H1 (cell line): ENCODE data around the gene GRAMD4. TPM values are rescaled to one million over a fixed set of nuclear protein-coding genes. Genes with fewer than 3 reads are reported as not detected.

Source experiments
- CTCF ChIA-PET: fragments of 300-600 bp; sonication (Branson Sonifier 250); formaldehyde crosslinking; loops from one replicate; lab custom pipeline; 2021; ENCODE audit not compliant: partially characterized antibody; lab: Charles Lee
- POLR2A ChIA-PET: fragments of 300-600 bp; sonication (Branson Sonifier 250); formaldehyde crosslinking; loops from one replicate; lab custom pipeline; 2021; ENCODE audit warnings: inconsistent platforms; ENCODE audit not compliant: partially characterized antibody; lab: Charles Lee
- DNase-seq, 2 experiments: peaks; one replicate each; pipeline versions ENCODE4 v3.0.0 to v3.0.0-alpha.2; 2010 to 2022; ENCODE audit warnings: low spot score in 2 of 2, low read depth in 1 of 2, mixed read lengths in 1 of 2
- FAIRE-seq: peaks from 2 replicates; lab custom pipeline; 2011; peaks lifted over from hg19 to GRCh38; lab: Jason Lieb, UNC
- H2AFZ ChIP-seq: 2 replicates; pipeline ENCODE4 v1.8.1; 2012; ENCODE audit warnings: low read length, inconsistent platforms
- H2AK5ac ChIP-seq: 2 replicates; pipeline ENCODE4 v1.6.1; 2013; ENCODE audit warnings: low read depth, low read length
- H2BK120ac ChIP-seq: replicated peaks from 2 replicates; pipeline ENCODE3; 2013; ENCODE audit warnings: low read depth, low read length, inconsistent platforms
- H2BK12ac ChIP-seq: 2 replicates; pipeline ENCODE4 v1.6.1; 2013; ENCODE audit warnings: low read depth, low read length
- H2BK15ac ChIP-seq: 2 replicates; pipeline ENCODE4 v1.6.1; 2013; ENCODE audit warnings: low read length
- H2BK20ac ChIP-seq: 2 replicates; pipeline ENCODE4 v1.6.1; 2013; ENCODE audit warnings: low read length
- H2BK5ac ChIP-seq: 2 replicates; pipeline ENCODE4 v1.6.1; 2013; ENCODE audit warnings: low read depth, low read length
- H3K14ac ChIP-seq: 2 replicates; pipeline ENCODE4 v1.6.1; 2013; ENCODE audit warnings: inconsistent platforms; ENCODE audit not compliant: insufficient read length
- H3K18ac ChIP-seq: 2 replicates; pipeline ENCODE4 v1.6.1; 2013; ENCODE audit warnings: low read length; ENCODE audit errors: extremely low read depth
- H3K23ac ChIP-seq: 2 replicates; pipeline ENCODE4 v1.6.1; 2013; ENCODE audit warnings: inconsistent platforms; ENCODE audit not compliant: insufficient read length
- H3K23me2 ChIP-seq: 2 replicates; pipeline ENCODE4 v1.6.1; 2013; ENCODE audit warnings: low read depth, low read length
- H3K27ac ChIP-seq: 2 replicates; pipeline ENCODE4 v1.6.1; 2011; ENCODE audit warnings: low read depth, low read length, inconsistent platforms
- H3K27me3 ChIP-seq, 4 experiments: replicated peaks in 1 of 4; 1 replicate in 1 of 4; 2 replicates in 3 of 4; pipeline versions ENCODE4 v1.6.1 to v1.8.1; 2011 to 2013; ENCODE audit warnings: low read length in 3 of 4, mild to moderate bottlenecking in 3 of 4, inconsistent platforms in 2 of 4, mixed read lengths in 2 of 4, moderate library complexity in 1 of 4; ENCODE audit not compliant: control insufficient read depth in 3 of 4, insufficient read depth in 3 of 4; ENCODE audit errors: extremely low read depth in 1 of 4
- H3K36me3 ChIP-seq, 4 experiments: 2 replicates each; pipeline versions ENCODE4 v1.6.1 to v1.8.1; 2011 to 2013; ENCODE audit warnings: mild to moderate bottlenecking in 4 of 4, low read length in 3 of 4, moderate library complexity in 2 of 4, control low read depth in 1 of 4, inconsistent platforms in 1 of 4; ENCODE audit not compliant: insufficient read depth in 4 of 4, control insufficient read depth in 2 of 4
- H3K4ac ChIP-seq: replicated peaks from 2 replicates; pipeline ENCODE3; 2013; ENCODE audit warnings: low read length, low read depth, mixed read lengths, inconsistent platforms; ENCODE audit not compliant: insufficient read length
- H3K4me1 ChIP-seq, 4 experiments: replicated peaks in 1 of 4; 1 replicate in 1 of 4; 2 replicates in 3 of 4; pipeline versions ENCODE4 v1.6.1 to v1.8.1; 2011 to 2013; ENCODE audit warnings: low read length in 3 of 4, inconsistent platforms in 2 of 4, mixed read lengths in 1 of 4; ENCODE audit not compliant: insufficient read depth in 4 of 4, control insufficient read depth in 3 of 4
- H3K4me2 ChIP-seq, 2 experiments: 2 replicates each; pipeline versions ENCODE4 v1.6.1 to v1.8.1; 2011 to 2013; ENCODE audit warnings: low read depth in 2 of 2, low read length in 2 of 2, control low read depth in 1 of 2, inconsistent platforms in 1 of 2, mild to moderate bottlenecking in 1 of 2; ENCODE audit not compliant: insufficient read depth in 1 of 2
- H3K4me3 ChIP-seq, 4 experiments: fragments of 200-600, 300-600 bp in 1 of 4; sonication (generic), shearing (Covaris generic), sonication (Bioruptor Twin) in 1 of 4; 2 replicates each; pipeline versions ENCODE4 v1.5.1 to v1.8.1; 2011 to 2016; ENCODE audit warnings: low read length in 4 of 4, low read depth in 3 of 4, control low read depth in 2 of 4, inconsistent platforms in 2 of 4, mild to moderate bottlenecking in 2 of 4, mixed read lengths in 1 of 4, moderate library complexity in 1 of 4; ENCODE audit not compliant: insufficient read depth in 2 of 4; ENCODE audit errors: extremely low read depth in 1 of 4
- H3K56ac ChIP-seq: replicated peaks from 2 replicates; pipeline ENCODE3; 2013; ENCODE audit warnings: low read depth, mild to moderate bottlenecking, mixed read lengths, low read length, inconsistent platforms; ENCODE audit not compliant: insufficient read length
- H3K79me1 ChIP-seq: 2 replicates; pipeline ENCODE4 v1.6.1; 2013; ENCODE audit warnings: low read depth, low read length, control low read depth
- H3K79me2 ChIP-seq, 2 experiments: 2 replicates each; pipeline versions ENCODE4 v1.6.1 to v1.8.1; 2012 to 2013; ENCODE audit warnings: low read length in 2 of 2, mild to moderate bottlenecking in 2 of 2, inconsistent platforms in 1 of 2; ENCODE audit not compliant: insufficient read depth in 2 of 2, control insufficient read depth in 1 of 2
- H3K9ac ChIP-seq, 4 experiments: replicated peaks in 1 of 4; 1 replicate in 1 of 4; 2 replicates in 3 of 4; pipeline versions ENCODE4 v1.6.1 to v1.8.1; 2011 to 2013; ENCODE audit warnings: low read depth in 3 of 4, low read length in 3 of 4, control low read depth in 2 of 4, mild to moderate bottlenecking in 2 of 4, moderate library complexity in 2 of 4, inconsistent platforms in 1 of 4; ENCODE audit errors: extremely low read depth in 1 of 4
- H3K9me3 ChIP-seq, 2 experiments: 2 replicates each; pipeline versions ENCODE4 v1.6.1 to v1.8.1; 2012 to 2013; ENCODE audit warnings: mild to moderate bottlenecking in 2 of 2, moderate library complexity in 2 of 2, control low read depth in 1 of 2, inconsistent platforms in 1 of 2, low read depth in 1 of 2, low read length in 1 of 2, mixed read lengths in 1 of 2; ENCODE audit not compliant: insufficient read depth in 2 of 2
- H4K20me1 ChIP-seq, 2 experiments: replicated peaks in 1 of 2; 2 replicates each; pipeline versions ENCODE3 to v1.8.1; 2011 to 2013; ENCODE audit warnings: inconsistent platforms in 2 of 2, low read length in 2 of 2, mild to moderate bottlenecking in 1 of 2; ENCODE audit not compliant: insufficient read depth in 2 of 2, control insufficient read depth in 1 of 2
- H4K5ac ChIP-seq: 2 replicates; pipeline ENCODE4 v1.6.1; 2013; ENCODE audit warnings: low read length, low read depth, mixed read lengths, inconsistent platforms; ENCODE audit not compliant: insufficient read length
- H4K8ac ChIP-seq: 2 replicates; pipeline ENCODE4 v1.8.0; 2013; ENCODE audit warnings: mild to moderate bottlenecking, moderate library complexity, low read length, inconsistent platforms; ENCODE audit not compliant: insufficient read depth; ENCODE audit errors: extremely low read depth
- H4K91ac ChIP-seq: replicated peaks from 2 replicates; pipeline ENCODE3; 2013; ENCODE audit warnings: low read length, mixed read lengths, inconsistent platforms; ENCODE audit not compliant: insufficient read length
- BCL11A ChIP-seq, 2 experiments: IDR thresholded peaks; one replicate each; pipeline ENCODE4 v1.6.1; 2011; ENCODE audit warnings: low read depth in 2 of 2, low read length in 2 of 2, mild to moderate bottlenecking in 2 of 2
- BRCA1 ChIP-seq: IDR thresholded peaks from 2 replicates; pipeline ENCODE4 v1.6.1; 2012; ENCODE audit warnings: low read depth, low read length, improper control_type of control experiment
- CEBPB ChIP-seq: IDR thresholded peaks from 2 replicates; pipeline ENCODE4 v1.6.1; 2012; ENCODE audit warnings: low read depth, low read length
- CREB1 ChIP-seq: IDR thresholded peaks from 2 replicates; pipeline ENCODE4 v1.6.1; 2012; ENCODE audit warnings: inconsistent platforms
- KDM1A ChIP-seq: fragments of 200-600, 300-600 bp; sonication (generic); IDR thresholded peaks from 2 replicates; pipeline ENCODE4 v1.7.1; 2016; ENCODE audit warnings: mild to moderate bottlenecking, low read length, borderline replicate concordance
- KDM4A ChIP-seq: IDR thresholded peaks from one replicate; pipeline ENCODE4 v1.7.1; 2012; ENCODE audit warnings: low read depth, mild to moderate bottlenecking, moderate library complexity, low read length, inconsistent platforms; ENCODE audit not compliant: severe bottlenecking
- RNF2 ChIP-seq: fragments of 200-900, 300-1000 bp; sonication (generic); IDR thresholded peaks from 2 replicates; pipeline ENCODE4 v1.7.1; 2016; ENCODE audit warnings: borderline replicate concordance, low read depth, mild to moderate bottlenecking, antibody characterized with exemption, low read length; ENCODE audit not compliant: poor library complexity, severe bottlenecking; ENCODE audit errors: missing control alignments
- SIX5 ChIP-seq: IDR thresholded peaks from 2 replicates; pipeline ENCODE4 v1.6.1; 2011; ENCODE audit warnings: mild to moderate bottlenecking, low read depth, low read length
- SP1 ChIP-seq: IDR thresholded peaks from 2 replicates; pipeline ENCODE4 v1.6.1; 2011; ENCODE audit warnings: low read depth, low read length
- SP2 ChIP-seq: IDR thresholded peaks from 2 replicates; pipeline ENCODE4 v1.6.1; 2012; ENCODE audit warnings: mild to moderate bottlenecking, low read length, inconsistent platforms
- WGBS, 2 experiments: shearing (Covaris generic) in 1 of 2; methylation state at CpG; one replicate each; pipeline versions ENCODE4 v1.1.6 to v1.1.7; 2013 to 2015; ENCODE audit warnings: low lambda C conversion rate in 2 of 2, mixed read lengths in 2 of 2, inconsistent platforms in 1 of 2, low coverage in 1 of 2, missing lambda C conversion rate in 1 of 2; ENCODE audit not compliant: insufficient replicate concordance in 2 of 2, insufficient coverage in 1 of 2, insufficient read length in 1 of 2; ENCODE audit errors: extremely low coverage in 1 of 2, missing lambda C conversion rate in 1 of 2; 5-methylcytosine and 5-hydroxymethylcytosine counted together
- polyA plus RNA-seq, 7 experiments: library from polyadenylated mRNA; depleted of rRNA in 3 of 7; stranded (reverse) in 5 of 7; unstranded in 2 of 7; fragments of >200 nt in 5 of 7; fragments of 200-250 nt in 2 of 7; gene quantifications; 1 replicate in 5 of 7; 2 replicates in 1 of 7; 4 replicates in 1 of 7; pipeline versions ENCODE4 v1.2.1 to v1.2.3, GENCODE V29; 2011 to 2013; ENCODE audit warnings: missing spikeins in 2 of 7, mixed read lengths in 2 of 7
- total RNA-seq: library from RNA; stranded (reverse); fragmentation: NEBNext Ultra II Directional; extraction: Animal tissue kit (Norgen Biotek cat#: 25700); gene quantifications from 2 replicates; pipeline ENCODE4 v1.2.1, GENCODE V29; 2021
- TF ChIP-seq, protein P1 (sequence below): IDR thresholded peaks from 2 replicates; pipeline ENCODE4 v1.6.1; 2012; ENCODE audit warnings: low read length, inconsistent platforms

GRAMD4 gene
- total and polyA plus RNA-seq, 2 of the 8 experiments (the other 6 are each of a cell fraction or from before 2014, with no cell fraction given): 7.9 to 25.6 TPM

- Histone ChIP-seq H3K4me1 (peaks cover 0 to 4% (median 1%) of the 10 kb centered on the region in 4 experiments; a peak in 2 of 7 replicates), H3K79me2 (no peaks in the 10 kb centered on the region), H3K4me2 (no peak overlapping the region), H2AFZ (no peak overlapping the region), H3K36me3 (no peaks in the 10 kb centered on the region), H3K9ac (no peak overlapping the region), H3K27ac (no peak overlapping the region), H2BK120ac (no peak overlapping the region), H3K18ac (no peak overlapping the region), H3K4ac (no peak overlapping the region), H2BK15ac (0 out of 2 replicates have a peak overlapping the region, but pooled peaks have one; percentile 46), H2BK20ac (no peak overlapping the region), H4K91ac (no peak overlapping the region), H2BK12ac (no peak overlapping the region), H4K20me1 (peaks cover 0 to 4% of the 10 kb centered on the region in 2 experiments), H2AK5ac (no peak overlapping the region), H3K9me3 (no peaks in the 10 kb centered on the region), H3K23ac (no peak overlapping the region), H3K56ac (no peak overlapping the region), H3K27me3 (no peaks in the 10 kb centered on the region), H2BK5ac (no peak overlapping the region), H3K4me3 (no peak overlapping the region), H4K5ac (no peak overlapping the region), H3K14ac (no peak overlapping the region), H4K8ac (peak overlapping the region; percentile 82; the same call in 1 of the 2 replicates), H3K79me1 (peaks cover 5% of the 10 kb centered on the region; the same call in 1 of the 2 replicates), H3K23me2 (peaks cover 9% of the 10 kb centered on the region; the same call in 1 of the 2 replicates)
- POLR2A ChIA-PET: interaction anchor here (1.1 to 1.5 kb wide), 2 partner anchors 11 to 14 kb away, joined by 3 to 4 read pairs; no protein-coding TSS in a partner anchor
- FAIRE-seq (no peak), DNase-seq (no peak)
- 91% methylated on average over 22 of the region's 22 CpGs; no CpG with 5 or more reads in 1 of the 2 experiments for WGBS, 2 experiments
- CTCF ChIA-PET: interaction anchor here (0.6 to 2.8 kb wide), 7 partner anchors 12 to 449 kb away, joined by 3 to 12 read pairs (median 3); partner anchors contain the start of gene GRAMD4
- TF ChIP-seq, protein P1, sequence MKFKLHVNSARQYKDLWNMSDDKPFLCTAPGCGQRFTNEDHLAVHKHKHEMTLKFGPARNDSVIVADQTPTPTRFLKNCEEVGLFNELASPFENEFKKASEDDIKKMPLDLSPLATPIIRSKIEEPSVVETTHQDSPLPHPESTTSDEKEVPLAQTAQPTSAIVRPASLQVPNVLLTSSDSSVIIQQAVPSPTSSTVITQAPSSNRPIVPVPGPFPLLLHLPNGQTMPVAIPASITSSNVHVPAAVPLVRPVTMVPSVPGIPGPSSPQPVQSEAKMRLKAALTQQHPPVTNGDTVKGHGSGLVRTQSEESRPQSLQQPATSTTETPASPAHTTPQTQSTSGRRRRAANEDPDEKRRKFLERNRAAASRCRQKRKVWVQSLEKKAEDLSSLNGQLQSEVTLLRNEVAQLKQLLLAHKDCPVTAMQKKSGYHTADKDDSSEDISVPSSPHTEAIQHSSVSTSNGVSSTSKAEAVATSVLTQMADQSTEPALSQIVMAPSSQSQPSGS: no peak
- TF ChIP-seq KDM4A (no peak), CEBPB (no peak), BRCA1 (no peak), SP1 (no peak), SIX5 (no peak), RNF2 (no peak), CREB1 (no peak), KDM1A (no peak), SP2 (no peak), BCL11A (IDR thresholded peaks at IDR 0.05; ENCODE audit: low read depth in 2 of 2, low read length in 2 of 2) (no peak)
Measured at GRCh38 chr22:46652081-46652846, 32.1 kb downstream of the GRAMD4 start.
